Lower leg skin (tissue), 3 donors: ENCODE data around the gene COL5A3.

Experiments used
- CTCF ChIP-seq, 3 donors: fragments of 450-650 bp; IDR thresholded peaks; one replicate each; pipeline ENCODE4 v1.5.1; 2016; ENCODE audit warnings: antibody characterized with exemption in 3 of 3, mild to moderate bottlenecking in 3 of 3, moderate library complexity in 2 of 3
- POLR2A ChIP-seq, 2 donors: fragments of 450-650 bp; IDR thresholded peaks; one replicate each; pipeline ENCODE4 v1.6.1; 2016 to 2017; ENCODE audit warnings: antibody characterized with exemption in 2 of 2, mild to moderate bottlenecking in 1 of 2, moderate library complexity in 1 of 2

- TF ChIP-seq CTCF (IDR thresholded peaks at IDR 0.05) = no peak
- no peak for TF ChIP-seq POLR2A (IDR thresholded peaks at IDR 0.05)
These were observed 69.5 kb downstream of the COL5A3 start for GRCh38 chr19:9940778-9941177.
